ENCODE measurements around the gene MT1HL1. TPM values are rescaled to one million over a fixed set of nuclear protein-coding genes. Genes with fewer than 3 reads are reported as not detected.

The MT1HL1 gene
- total and polyA plus RNA-seq, 2 of the 8 experiments (the other 6 are each of a cell fraction or from before 2014, with no cell fraction given), result not detected

GRCh38 chr1:237048803-237049202 is 44.6 kb upstream of the MT1HL1 start:
- CTCF ChIA-PET (ENCODE audit: partially characterized antibody), result interaction anchor here (1.0 kb wide), 1 partner anchor 11 kb away, joined by 3 read pairs; no protein-coding TSS in a partner anchor
- no peak overlapping the region for H2BK120ac ChIP-seq (replicated peaks; ENCODE audit: low read depth, low read length)
- H3K36me3 ChIP-seq (ENCODE audit: control insufficient read depth in 2 of 4, insufficient read depth in 4 of 4, low read length in 3 of 4), result no peaks in the 10 kb centered on the region
- TF ChIP-seq BACH1 (IDR thresholded peaks at IDR 0.05; ENCODE audit: low read length) (no peak), SP1 (IDR thresholded peaks at IDR 0.05; ENCODE audit: low read depth, low read length) (no peak), TAF7 (optimal IDR thresholded peaks at IDR 0.05; ENCODE audit: borderline replicate concordance, low read depth, low read length) (no peak), CHD1 (IDR thresholded peaks at IDR 0.05; ENCODE audit: low read depth, low read length) (no peak), BCL11A (IDR thresholded peaks at IDR 0.05; ENCODE audit: low read depth in 2 of 2, low read length in 2 of 2) (no peak), KDM4A (IDR thresholded peaks at IDR 0.05; ENCODE audit: low read depth, low read length, severe bottlenecking) (no peak), SRF (IDR thresholded peaks at IDR 0.05; ENCODE audit: low read depth, low read length) (no peak), CTBP2 (IDR thresholded peaks at IDR 0.05; ENCODE audit: borderline replicate concordance, insufficient read depth, insufficient read length, low read length) (no peak), CTCF (IDR thresholded peaks at IDR 0.05; ENCODE audit: control extremely low read depth in 1 of 3, insufficient read depth in 1 of 3, low read depth in 1 of 3, low read length in 3 of 3) (no peak), BRCA1 (IDR thresholded peaks at IDR 0.05; ENCODE audit: low read depth, low read length) (no peak)
- TF ChIP-seq, protein P1, sequence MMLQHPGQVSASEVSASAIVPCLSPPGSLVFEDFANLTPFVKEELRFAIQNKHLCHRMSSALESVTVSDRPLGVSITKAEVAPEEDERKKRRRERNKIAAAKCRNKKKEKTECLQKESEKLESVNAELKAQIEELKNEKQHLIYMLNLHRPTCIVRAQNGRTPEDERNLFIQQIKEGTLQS (IDR thresholded peaks at IDR 0.05; ENCODE audit: insufficient read depth, low read depth, low read length), result no peak

More at GRCh38 chr1:237048803-237049202, 44.6 kb upstream of the MT1HL1 start:
- FAIRE-seq, result no peak
- Histone ChIP-seq H2BK12ac (ENCODE audit: low read depth, low read length) (peak overlapping the region; percentile 20; the same call in 1 of the 2 replicates), H3K4me2 (ENCODE audit: insufficient read depth in 1 of 2, low read depth in 2 of 2, low read length in 2 of 2) (no peak overlapping the region), H3K79me2 (ENCODE audit: control insufficient read depth in 1 of 2, insufficient read depth in 2 of 2, low read length in 2 of 2) (peaks cover 3 to 60% of the 10 kb centered on the region in 2 experiments; a peak in 3 of 4 replicates), H3K23me2 (ENCODE audit: low read depth, low read length) (peaks cover 1% of the 10 kb centered on the region; the same call in 1 of the 2 replicates), H2BK5ac (ENCODE audit: low read depth, low read length) (no peak overlapping the region), H3K4me3 (ENCODE audit: extremely low read depth in 1 of 4, insufficient read depth in 2 of 4, low read depth in 3 of 4, low read length in 4 of 4) (no peak overlapping the region), H3K18ac (ENCODE audit: extremely low read depth, low read length) (no peak overlapping the region), H4K20me1 (replicated peaks in 1 of 2; ENCODE audit: control insufficient read depth in 1 of 2, insufficient read depth in 2 of 2, low read length in 2 of 2) (no peaks in the 10 kb centered on the region), H2BK15ac (ENCODE audit: low read length) (peak overlapping the region; percentile 32; the same call in 1 of the 2 replicates), H3K4ac (replicated peaks; ENCODE audit: insufficient read length, low read depth, low read length) (no peak overlapping the region), H3K4me1 (replicated peaks in 1 of 4; ENCODE audit: control insufficient read depth in 3 of 4, insufficient read depth in 4 of 4, low read length in 3 of 4) (peaks cover 5 to 19% (median 18%) of the 10 kb centered on the region in 4 experiments), H3K14ac (ENCODE audit: insufficient read length) (no peak overlapping the region), H3K27me3 (replicated peaks in 1 of 4; ENCODE audit: control insufficient read depth in 3 of 4, extremely low read depth in 1 of 4, insufficient read depth in 3 of 4, low read length in 3 of 4) (peaks cover 1 to 6% (median 4%) of the 10 kb centered on the region in 4 experiments; a peak in 5 of 7 replicates), H3K23ac (ENCODE audit: insufficient read length) (no peak overlapping the region), H4K5ac (ENCODE audit: insufficient read length, low read depth, low read length) (no peak overlapping the region), H3K56ac (replicated peaks; ENCODE audit: insufficient read length, low read depth, low read length) (no peak overlapping the region), H3K9me3 (ENCODE audit: insufficient read depth in 2 of 2, low read depth in 1 of 2, low read length in 1 of 2) (no peaks in the 10 kb centered on the region), H2BK20ac (ENCODE audit: low read length) (peak overlapping the region; percentile 13; the same call in 1 of the 2 replicates), H3K79me1 (ENCODE audit: low read depth, low read length) (peaks cover 8% of the 10 kb centered on the region), H4K91ac (replicated peaks; ENCODE audit: insufficient read length, low read length) (no peak overlapping the region), H2AFZ (ENCODE audit: low read length) (no peak overlapping the region), H4K8ac (ENCODE audit: extremely low read depth, insufficient read depth, low read length) (no peak overlapping the region), H3K27ac (ENCODE audit: low read depth, low read length) (no peak overlapping the region), H3K9ac (replicated peaks in 1 of 4; ENCODE audit: extremely low read depth in 1 of 4, low read depth in 3 of 4, low read length in 3 of 4) (no peak overlapping the region), H2AK5ac (ENCODE audit: low read depth, low read length) (peak overlapping the region; percentile 67; the same call in 1 of the 2 replicates)
- no peak for DNase-seq (ENCODE audit: low read depth in 1 of 2, low spot score in 2 of 2)
- WGBS, 2 experiments (ENCODE audit: extremely low coverage in 1 of 2, insufficient coverage in 1 of 2, insufficient read length in 1 of 2, insufficient replicate concordance in 2 of 2, low coverage in 1 of 2, low lambda C conversion rate in 2 of 2, missing lambda C conversion rate in 1 of 2), result 84% methylated on average over 5 of the region's 5 CpGs; no CpG with 5 or more reads in 1 of the 2 experiments
- POLR2A ChIA-PET (ENCODE audit: partially characterized antibody), result no interaction called here
